ENCODE data around the gene DAAM2.

- TF ChIP-seq POLR2A (IDR thresholded peaks at IDR 0.05; ENCODE audit: low read length) (no peak), GATA1 (IDR thresholded peaks at IDR 0.05; ENCODE audit: low read depth, low read length) (no peak)
These were observed 159.0 kb downstream of the DAAM2 start for GRCh38 chr6:39951191-39951590.
